Activated naive CD4-positive, alpha-beta T cell (primary cell): Measurements from ENCODE around the gene MYLK3.
"Not testable (repeated sequence)": the region's sequence is repeated elsewhere in the genome, so short reads cannot be mapped to it uniquely, and the experiment has no call there.

Source experiments
- DNase-seq, 4 experiments: peaks; one replicate each; lab custom pipeline; 2025; lab: John Stamatoyannopoulos, UW

The MYLK3 gene

GRCh38 chr16:46689365-46690280 lies 58.5 kb downstream of the MYLK3 start, which contains the start of gene ORC6:
TSS of gene ORC6 (plus strand) at chr16:46689659. CDS start at chr16:46689706, 47 bp downstream.
- DNase-seq = peak; percentile 95 to 99 (median 96)

GRCh38 chr16:46688654-46689364 lies 59.3 kb downstream of the MYLK3 start, which contains the start of gene VPS35:
TSS of gene VPS35 (minus strand) at chr16:46689178. CDS start at chr16:46689133, 45 bp downstream.
- DNase-seq = peak; percentile 99 to 100 (median 100)

GRCh38 chr16:46688101-46688653 lies 60.0 kb downstream of the MYLK3 start:
- DNase-seq = no peak

- no peak for DNase-seq
Measured at GRCh38 chr16:46687486-46687885, 60.7 kb downstream of the MYLK3 start.

GRCh38 chr16:46686815-46687473 lies 61.2 kb downstream of the MYLK3 start:
- no peak for DNase-seq

GRCh38 chr16:46681867-46682266 lies 66.3 kb downstream of the MYLK3 start:
- not testable (repeated sequence) for DNase-seq

- not testable (repeated sequence) for DNase-seq
Measured at GRCh38 chr16:46677943-46678342, 70.2 kb downstream of the MYLK3 start.

GRCh38 chr16:46673320-46674013 lies 74.7 kb downstream of the MYLK3 start:
- no peak for DNase-seq

GRCh38 chr16:46662123-46662522 lies 86.0 kb downstream of the MYLK3 start:
- DNase-seq = no peak

- no peak for DNase-seq
Measured at GRCh38 chr16:46658925-46659324, 89.2 kb downstream of the MYLK3 start.
